DND-41 (cell line): ENCODE measurements around the gene ZNF860.

ENCODE experiments used
- ATAC-seq: fragments of 200-7000 bp; cut with Tn5 transposase; 3 replicates; pipeline ENCODE4 v1.9.1; 2021; ENCODE audit warnings: low read depth; ENCODE audit not compliant: insufficient read depth
- DNase-seq: peaks from one replicate; pipeline ENCODE4 v3.0.0-alpha.2; 2020
- H2AFZ ChIP-seq: 2 replicates; pipeline ENCODE4 v1.6.0; 2012; ENCODE audit warnings: low read depth, low read length
- H3K27ac ChIP-seq: 2 replicates; pipeline ENCODE4 v1.5.1; 2012; ENCODE audit warnings: low read length, inconsistent platforms
- H3K27me3 ChIP-seq: fragments of 200-600 bp; sonication (generic); 2 replicates; pipeline ENCODE4 v1.6.0; 2012; ENCODE audit warnings: low read length, mild to moderate bottlenecking, inconsistent platforms; ENCODE audit not compliant: insufficient read depth, poor library complexity
- H3K36me3 ChIP-seq: 2 replicates; pipeline ENCODE4 v1.5.1; 2012; ENCODE audit warnings: low read length, inconsistent platforms; ENCODE audit not compliant: insufficient read depth
- H3K4me1 ChIP-seq: 2 replicates; pipeline ENCODE4 v1.5.1; 2012; ENCODE audit warnings: mild to moderate bottlenecking, low read length; ENCODE audit not compliant: insufficient read depth
- H3K4me2 ChIP-seq: 2 replicates; pipeline ENCODE4 v1.6.0; 2012; ENCODE audit warnings: mild to moderate bottlenecking, moderate library complexity, low read length, inconsistent platforms; ENCODE audit not compliant: insufficient read depth
- H3K4me3 ChIP-seq, 2 experiments: fragments of 200-600 bp in 1 of 2; shearing (Covaris generic) in 1 of 2; 2 replicates each; pipeline ENCODE4 v1.5.1; 2012 to 2016; ENCODE audit warnings: inconsistent platforms in 2 of 2, low read length in 2 of 2, mild to moderate bottlenecking in 2 of 2, low read depth in 1 of 2, moderate library complexity in 1 of 2
- H3K79me2 ChIP-seq: 2 replicates; pipeline ENCODE4 v1.6.0; 2012; ENCODE audit warnings: low read length, inconsistent platforms; ENCODE audit not compliant: insufficient read depth
- H3K9ac ChIP-seq: 2 replicates; pipeline ENCODE4 v1.6.0; 2012; ENCODE audit warnings: low read depth, mild to moderate bottlenecking, inconsistent platforms, low read length, moderate library complexity
- H3K9me3 ChIP-seq: 2 replicates; pipeline ENCODE4 v1.5.1; 2012; ENCODE audit warnings: low read length, moderate library complexity, mild to moderate bottlenecking, inconsistent platforms; ENCODE audit not compliant: insufficient read depth, severe bottlenecking
- H4K20me1 ChIP-seq: 2 replicates; pipeline ENCODE4 v1.6.0; 2012; ENCODE audit warnings: low read length; ENCODE audit not compliant: insufficient read depth
- CTCF ChIP-seq: IDR thresholded peaks from 2 replicates; pipeline ENCODE4 v1.5.1; 2012; ENCODE audit warnings: borderline replicate concordance, low read length, moderate library complexity, mild to moderate bottlenecking; ENCODE audit not compliant: poor library complexity, severe bottlenecking; ENCODE audit errors: extremely low read depth
- EZH2 ChIP-seq: IDR thresholded peaks from 3 replicates; pipeline ENCODE4 v1.6.1; 2012; ENCODE audit warnings: borderline replicate concordance, low read depth, mild to moderate bottlenecking, moderate library complexity, low read length, inconsistent platforms; ENCODE audit not compliant: severe bottlenecking

Gene ZNF860

GRCh38 chr3:31966978-31967591 lies 14.5 kb upstream of the ZNF860 start:
- Histone ChIP-seq H3K27ac (no peak overlapping the region), H3K9ac (no peak overlapping the region), H3K36me3 (no peaks in the 10 kb centered on the region), H3K79me2 (no peaks in the 10 kb centered on the region), H4K20me1 (no peaks in the 10 kb centered on the region), H3K4me1 (peaks cover 10% of the 10 kb centered on the region), H3K4me3 (no peak overlapping the region), H2AFZ (no peak overlapping the region), H3K9me3 (no peaks in the 10 kb centered on the region), H3K27me3 (no peaks in the 10 kb centered on the region), H3K4me2 (no peak overlapping the region)
- no peak for DNase-seq
- ATAC-seq: no peak
- TF ChIP-seq EZH2: no peak
- TF ChIP-seq CTCF: no peak

- Histone ChIP-seq H4K20me1 (no peaks in the 10 kb centered on the region), H3K79me2 (no peaks in the 10 kb centered on the region), H3K27me3 (no peaks in the 10 kb centered on the region), H3K9me3 (no peaks in the 10 kb centered on the region), H2AFZ (no peak overlapping the region), H3K9ac (no peak overlapping the region), H3K36me3 (no peaks in the 10 kb centered on the region), H3K27ac (no peak overlapping the region), H3K4me1 (peaks cover 7% of the 10 kb centered on the region), H3K4me3 (no peak overlapping the region), H3K4me2 (no peak overlapping the region)
- DNase-seq (no peak), ATAC-seq (no peak)
- TF ChIP-seq CTCF: no peak
- TF ChIP-seq EZH2: no peak
These were observed 14.0 kb upstream of the ZNF860 start for GRCh38 chr3:31967592-31967991.

- DNase-seq (no peak), ATAC-seq (no peak)
- Histone ChIP-seq H3K9ac (no peak overlapping the region), H3K27me3 (no peaks in the 10 kb centered on the region), H3K4me1 (no peaks in the 10 kb centered on the region), H3K36me3 (no peaks in the 10 kb centered on the region), H3K4me2 (no peak overlapping the region), H2AFZ (no peak overlapping the region), H4K20me1 (no peaks in the 10 kb centered on the region), H3K4me3 (no peak overlapping the region), H3K79me2 (no peaks in the 10 kb centered on the region), H3K27ac (no peak overlapping the region), H3K9me3 (no peaks in the 10 kb centered on the region)
- TF ChIP-seq EZH2 (no peak), CTCF (no peak)
These were observed 13.1 kb upstream of the ZNF860 start for GRCh38 chr3:31968369-31968926.
